KOPT-K1 (cell line): ENCODE measurements around the gene FRMD8.
"Not testable (repeated sequence)": the region's sequence is repeated elsewhere in the genome, so short reads cannot be mapped to it uniquely, and the experiment has no call there.

ENCODE experiments used
- H3K27ac ChIP-seq: fragments of 200-600 bp; sonication (generic); 2 replicates; pipeline ENCODE4 v1.5.1; 2016; ENCODE audit warnings: antibody characterized with exemption, mild to moderate bottlenecking, low read depth, low read length; ENCODE audit not compliant: poor library complexity, severe bottlenecking
- H3K36me3 ChIP-seq: fragments of 200-600 bp; sonication (generic); 2 replicates; pipeline ENCODE4 v1.5.1; 2017; ENCODE audit warnings: antibody characterized with exemption, mild to moderate bottlenecking, low read length, moderate library complexity; ENCODE audit not compliant: insufficient read depth
- H3K9me3 ChIP-seq: fragments of 200-600 bp; sonication (generic); 2 replicates; pipeline ENCODE4 v1.5.1; 2017; ENCODE audit warnings: antibody characterized with exemption, low read length, mild to moderate bottlenecking; ENCODE audit not compliant: insufficient read depth, poor library complexity, severe bottlenecking

The FRMD8 gene

GRCh38 chr11:65411681-65412070 is 25.2 kb downstream of the FRMD8 start:
- peaks cover 61% of the 10 kb centered on the region for H3K36me3 ChIP-seq
- H3K27ac ChIP-seq: no peak overlapping the region
- no peaks in the 10 kb centered on the region for H3K9me3 ChIP-seq

DNA sequence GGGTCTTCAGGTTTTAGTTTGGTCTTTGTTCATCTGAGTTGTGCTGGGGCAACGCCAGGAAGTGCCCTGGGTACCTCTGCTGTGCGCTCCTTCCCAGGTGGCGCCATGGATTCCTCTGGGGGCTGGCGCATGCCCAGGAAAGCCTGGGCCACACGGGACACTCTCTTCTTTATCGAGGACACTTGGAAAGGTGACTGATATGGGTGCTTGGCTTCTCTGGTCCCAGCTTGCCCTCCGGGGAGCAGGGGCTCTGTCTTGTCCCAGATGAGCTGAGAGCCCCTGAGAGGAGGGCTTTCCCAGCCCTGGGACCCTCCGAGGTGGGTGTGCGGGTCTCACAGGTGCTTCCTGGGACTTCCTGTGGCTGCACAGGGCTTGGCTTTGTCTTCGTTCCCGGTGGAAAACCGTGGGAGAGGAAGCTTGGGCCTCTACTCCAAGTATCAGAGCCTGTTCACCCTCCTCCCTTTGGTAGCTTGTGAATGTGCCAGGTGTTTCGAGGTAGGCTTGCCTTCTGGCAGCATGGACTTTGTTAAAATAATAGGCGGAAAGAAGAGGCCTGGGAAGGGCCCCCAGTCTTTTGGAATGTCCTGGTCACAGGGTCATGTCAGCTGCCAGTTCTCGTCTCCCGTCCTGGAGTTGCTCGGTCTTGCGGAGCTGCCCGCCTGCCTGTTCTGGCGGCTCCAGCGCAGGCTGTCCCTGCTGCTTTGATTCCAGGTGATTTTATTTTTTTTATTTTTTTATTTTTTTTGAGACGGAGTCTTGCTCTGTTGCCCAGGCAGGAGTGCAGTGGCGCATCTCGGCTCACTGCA is 26.0 kb downstream of the FRMD8 start:
- no peak overlapping the region for H3K27ac ChIP-seq
- peaks cover 54% of the 10 kb centered on the region for H3K36me3 ChIP-seq
- no peaks in the 10 kb centered on the region for H3K9me3 ChIP-seq

GRCh38 chr11:65413077-65413664 is 26.7 kb downstream of the FRMD8 start:
- not testable (repeated sequence) for H3K27ac ChIP-seq, H3K9me3 ChIP-seq
- peaks cover 47% of the 10 kb centered on the region for H3K36me3 ChIP-seq

DNA sequence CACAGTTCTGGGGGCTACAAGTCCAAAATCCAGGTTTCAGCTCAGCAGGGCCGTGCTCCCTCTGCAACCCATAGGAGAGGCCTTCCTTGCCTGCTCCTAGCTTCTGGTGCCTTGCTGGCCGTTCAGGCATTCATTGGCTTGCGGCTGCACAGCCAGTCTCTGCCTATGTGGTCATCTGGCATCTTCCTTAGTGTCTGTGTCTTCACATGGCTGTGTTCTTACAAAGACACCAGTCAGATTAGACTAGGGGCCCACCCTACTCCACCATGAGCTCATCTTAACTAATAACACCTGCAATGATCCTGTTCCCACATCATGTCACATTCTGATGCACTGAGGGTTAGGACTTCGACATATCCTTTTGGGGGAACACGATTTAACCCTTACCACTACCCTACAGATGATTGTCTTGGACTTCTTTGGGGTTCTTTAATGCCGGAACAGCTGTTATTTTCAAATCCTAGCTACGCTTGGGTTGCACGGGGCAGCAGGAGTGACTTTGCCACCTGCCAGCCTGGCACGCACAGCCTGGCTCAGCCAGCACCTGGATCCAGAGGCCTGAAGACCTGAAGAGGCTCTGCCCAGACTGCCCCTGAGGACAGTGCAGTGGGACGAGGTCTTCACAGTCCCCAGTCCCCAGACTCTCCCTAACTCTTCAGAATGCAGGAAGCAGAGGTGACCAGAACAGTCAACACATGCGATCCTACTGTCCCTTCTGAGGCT is 28.5 kb downstream of the FRMD8 start:
- Histone ChIP-seq H3K27ac (no peak overlapping the region), H3K36me3 (peaks cover 29% of the 10 kb centered on the region), H3K9me3 (no peaks in the 10 kb centered on the region)

DNA sequence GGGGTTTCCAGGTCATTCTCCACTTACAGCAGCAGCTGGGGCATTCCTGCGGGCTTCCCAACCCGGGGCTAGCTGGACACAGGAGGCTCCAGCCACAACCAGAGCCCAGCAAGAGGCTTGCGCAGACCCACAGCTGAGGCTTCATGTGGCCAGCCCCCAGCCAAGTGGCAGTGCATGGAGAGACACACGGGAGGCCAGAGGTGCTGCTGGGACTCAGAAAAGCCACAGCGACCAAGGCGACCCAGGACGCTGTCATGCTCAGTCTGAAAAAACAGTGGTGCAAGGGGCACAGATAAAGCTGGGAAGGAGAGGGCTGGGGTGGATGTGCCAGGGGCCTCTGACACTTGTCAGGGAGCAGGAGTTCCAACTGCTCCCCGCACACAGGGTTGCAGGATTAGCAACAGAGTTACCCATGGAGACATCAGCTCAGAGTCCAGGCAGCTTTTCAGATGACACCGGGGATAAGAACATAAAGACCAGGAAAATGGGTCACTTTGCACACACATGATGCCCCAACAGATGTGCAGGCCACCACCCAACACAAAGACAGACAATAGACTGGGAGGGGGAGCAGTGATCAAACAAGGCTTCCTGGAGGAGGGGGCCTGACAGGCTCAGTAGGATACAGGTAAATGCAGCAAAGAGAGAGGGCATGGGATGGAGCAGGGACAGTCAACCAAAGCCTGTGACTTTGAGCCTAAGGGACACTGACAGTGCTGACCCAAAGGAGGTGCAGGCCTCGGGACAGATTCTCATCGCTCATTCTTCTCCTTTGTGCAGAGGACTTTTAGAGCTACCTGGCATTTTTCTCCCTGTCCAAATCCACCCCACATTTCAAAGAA is 29.3 kb downstream of the FRMD8 start:
- Histone ChIP-seq H3K27ac (peak overlapping the region; percentile 99), H3K9me3 (no peaks in the 10 kb centered on the region), H3K36me3 (peaks cover 26% of the 10 kb centered on the region)

DNA sequence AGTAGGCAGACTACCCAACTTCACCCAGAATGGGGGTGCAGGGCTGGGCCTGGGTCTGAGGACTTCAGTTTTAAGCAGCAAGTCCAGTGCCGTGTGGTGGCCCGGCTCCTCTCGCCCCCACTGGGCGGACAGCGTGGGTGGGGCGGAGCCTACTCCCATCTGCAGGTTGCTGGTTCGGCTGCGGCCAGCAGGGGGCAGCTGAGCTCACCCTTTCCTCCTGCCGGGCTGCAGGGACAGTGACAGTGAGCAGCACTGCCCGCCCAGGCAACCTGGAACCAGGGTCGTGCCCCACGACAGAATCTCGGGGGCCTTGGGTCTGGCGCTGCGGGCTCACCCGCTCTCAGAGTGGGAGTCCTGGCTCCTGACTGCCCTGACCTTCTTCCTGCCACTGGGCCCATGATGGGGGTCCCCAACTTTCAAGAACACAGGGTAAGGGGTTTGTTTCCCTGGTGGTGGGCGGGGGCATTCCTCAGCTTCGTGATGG is 29.9 kb downstream of the FRMD8 start:
- H3K36me3 ChIP-seq: peaks cover 19% of the 10 kb centered on the region
- H3K27ac ChIP-seq: peak overlapping the region; percentile 99
- no peaks in the 10 kb centered on the region for H3K9me3 ChIP-seq

DNA sequence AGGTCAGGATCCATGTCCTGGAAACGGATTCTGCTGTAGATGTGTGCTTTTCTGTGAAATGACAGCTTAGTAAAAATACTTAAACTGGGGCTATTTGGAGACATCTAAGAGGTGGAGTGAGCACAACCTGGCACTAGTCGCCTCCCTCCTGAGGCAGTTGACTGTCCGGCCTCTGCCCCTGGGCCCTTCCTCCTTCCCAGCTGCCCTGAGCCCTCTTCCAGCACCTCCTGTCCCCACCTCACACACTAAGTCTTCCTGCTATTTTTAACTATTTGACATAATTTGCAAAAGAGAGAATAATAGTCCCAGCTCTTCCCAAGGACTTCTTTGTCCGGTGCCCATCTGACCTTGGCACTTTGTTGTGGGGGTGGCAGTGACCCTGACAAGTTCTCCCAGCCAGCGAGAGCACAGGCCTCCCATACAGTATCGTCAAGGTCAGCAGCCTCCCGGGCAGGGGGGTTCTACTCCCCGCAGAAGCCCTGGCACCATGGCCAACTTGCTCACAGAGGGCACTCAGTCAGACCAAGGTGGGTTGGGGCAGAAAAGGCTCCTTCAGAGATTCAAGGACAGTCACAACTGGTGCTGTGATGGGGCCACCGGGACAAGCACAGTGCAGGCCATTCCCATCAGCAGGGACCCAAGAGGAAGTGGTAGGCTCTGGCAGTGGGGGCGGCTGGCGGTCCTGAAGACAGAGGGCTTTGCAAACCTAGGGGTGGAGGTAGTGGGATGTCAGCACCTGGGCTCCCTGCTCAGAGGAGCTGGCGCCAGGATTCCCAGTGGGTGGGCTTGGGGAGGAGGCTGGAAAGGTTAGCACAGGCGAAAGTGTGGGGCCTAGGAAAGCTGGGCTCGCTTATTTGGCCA is 30.6 kb downstream of the FRMD8 start:
- H3K36me3 ChIP-seq: peaks cover 13% of the 10 kb centered on the region; the same call in 1 of the 2 replicates
- peak overlapping the region; percentile 99 for H3K27ac ChIP-seq
- no peaks in the 10 kb centered on the region for H3K9me3 ChIP-seq

GRCh38 chr11:65417702-65418430 is 31.4 kb downstream of the FRMD8 start:
- no peaks in the 10 kb centered on the region for H3K9me3 ChIP-seq
- peaks cover 8% of the 10 kb centered on the region; the same call in 1 of the 2 replicates for H3K36me3 ChIP-seq
- peak overlapping the region; percentile 99 for H3K27ac ChIP-seq

GRCh38 chr11:65418431-65418680 is 31.9 kb downstream of the FRMD8 start:
- H3K9me3 ChIP-seq: no peaks in the 10 kb centered on the region
- peak overlapping the region; percentile 99 for H3K27ac ChIP-seq
- H3K36me3 ChIP-seq: peaks cover 8% of the 10 kb centered on the region; the same call in 1 of the 2 replicates

DNA sequence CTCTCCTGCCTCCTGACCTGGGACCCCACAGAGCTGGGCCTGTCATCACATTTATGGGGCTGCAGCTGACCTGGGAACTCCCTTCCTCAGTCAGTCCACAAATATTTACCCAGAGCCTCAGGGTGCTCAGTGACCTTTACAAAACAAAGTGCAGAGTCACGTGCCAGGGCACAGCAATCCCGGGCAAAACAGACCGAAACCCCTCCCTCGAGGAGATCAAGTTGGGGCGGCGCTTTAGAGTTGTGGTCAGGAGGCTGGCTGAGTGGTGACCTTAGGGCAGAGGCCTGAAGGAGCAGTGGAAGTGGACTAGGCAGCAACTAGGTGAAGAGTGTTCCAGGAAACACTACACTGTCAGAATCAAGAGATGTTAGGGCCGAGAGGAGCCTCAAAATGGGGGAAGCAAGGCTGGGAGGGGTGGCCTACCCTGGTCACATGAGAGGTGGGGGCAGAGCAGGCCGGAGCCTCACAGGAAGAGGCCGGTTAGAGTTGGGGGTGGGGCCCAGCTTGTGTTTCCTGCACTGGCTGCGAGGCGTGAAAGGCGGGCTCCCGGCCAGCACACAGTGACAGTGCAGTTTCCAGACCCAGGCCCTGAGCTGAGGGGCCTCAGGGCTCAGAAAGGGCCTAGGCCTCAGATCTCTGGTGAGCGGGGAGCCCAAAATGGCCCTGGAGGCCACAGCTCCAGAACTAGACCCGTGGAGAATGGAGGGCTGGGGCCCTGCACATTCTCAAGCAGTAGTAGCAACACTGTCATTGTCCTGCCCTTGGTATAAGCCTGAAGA is 32.4 kb downstream of the FRMD8 start:
- H3K27ac ChIP-seq: peak overlapping the region; percentile 99
- peaks cover 8% of the 10 kb centered on the region; the same call in 1 of the 2 replicates for H3K36me3 ChIP-seq
- H3K9me3 ChIP-seq: no peaks in the 10 kb centered on the region

- H3K27ac ChIP-seq: peak overlapping the region; percentile 99
- 0 out of 2 replicates have a peak, but pooled peaks cover 7% of the 10 kb centered on the region for H3K36me3 ChIP-seq
- H3K9me3 ChIP-seq: no peaks in the 10 kb centered on the region
These were observed 33.0 kb downstream of the FRMD8 start for GRCh38 chr11:65419460-65419771.

DNA sequence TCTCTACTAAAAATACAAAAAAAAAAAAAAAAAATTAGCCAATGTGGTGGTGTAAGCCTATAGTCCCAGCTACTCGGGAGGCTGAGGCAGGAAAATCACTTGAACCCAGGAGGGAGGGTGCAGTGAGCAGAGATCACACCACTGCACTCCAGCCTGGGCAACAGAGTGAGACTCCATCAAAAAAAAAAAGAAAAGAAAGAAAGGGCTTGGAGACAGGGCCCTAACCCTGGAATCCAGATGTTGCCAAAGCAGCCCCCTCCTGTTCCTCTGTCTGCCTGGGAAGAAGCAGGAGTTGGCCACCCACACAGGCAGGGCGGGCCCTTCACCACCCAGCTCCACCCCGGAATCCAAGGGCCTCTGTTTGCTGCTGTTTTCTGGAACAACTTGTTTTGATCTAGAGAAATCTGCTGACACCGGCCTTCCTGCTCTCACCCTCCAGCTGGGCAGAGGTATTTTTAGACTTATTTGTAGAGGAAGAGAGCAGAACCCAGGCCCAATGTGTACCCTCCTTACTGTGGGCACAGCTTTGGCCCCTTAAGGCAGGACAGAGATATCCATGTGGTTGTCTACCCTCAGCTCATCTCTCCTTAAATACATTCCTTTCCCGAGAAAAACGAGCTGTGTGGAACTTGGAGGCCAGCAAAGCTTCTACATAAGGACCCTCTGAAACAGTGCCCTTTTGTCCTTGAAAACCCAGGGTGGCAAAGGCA is 33.5 kb downstream of the FRMD8 start:
- Histone ChIP-seq H3K27ac (peak overlapping the region; percentile 99), H3K9me3 (no peaks in the 10 kb centered on the region), H3K36me3 (0 out of 2 replicates have a peak, but pooled peaks cover 10% of the 10 kb centered on the region)
